H9 (cell line): Measurements from ENCODE around the gene RANBP9. TPM values are rescaled to one million over a fixed set of nuclear protein-coding genes. Genes with fewer than 3 reads are reported as not detected.

Source experiments
- DNase-seq: peaks from one replicate; pipeline ENCODE4 v3.0.0-alpha.2; 2017
- H2AFZ ChIP-seq: one replicate; pipeline ENCODE4 v1.6.1; 2013; ENCODE audit warnings: mild to moderate bottlenecking, low read length, control low read depth, moderate library complexity
- H2AK5ac ChIP-seq: 2 replicates; pipeline ENCODE4 v1.6.1; 2013; ENCODE audit warnings: low read length, control low read depth, mixed read lengths; ENCODE audit not compliant: insufficient read length
- H2BK120ac ChIP-seq: one replicate; pipeline ENCODE4 v1.6.1; 2013; ENCODE audit warnings: low read depth, mild to moderate bottlenecking, low read length, control low read depth, inconsistent platforms; ENCODE audit not compliant: poor library complexity, severe bottlenecking
- H2BK12ac ChIP-seq: 2 replicates; pipeline ENCODE4 v1.6.1; 2013; ENCODE audit warnings: low read length, control low read depth, mixed read lengths, low read depth; ENCODE audit not compliant: insufficient read length
- H2BK15ac ChIP-seq: 2 replicates; pipeline ENCODE4 v1.6.1; 2013; ENCODE audit warnings: low read depth, low read length, control low read depth
- H2BK20ac ChIP-seq: one replicate; pipeline ENCODE4 v1.6.1; 2013; ENCODE audit warnings: low read depth, mild to moderate bottlenecking, low read length, control low read depth, inconsistent platforms; ENCODE audit not compliant: poor library complexity, severe bottlenecking
- H2BK5ac ChIP-seq: 2 replicates; pipeline ENCODE4 v1.6.1; 2013; ENCODE audit warnings: low read length, control low read depth, mixed read lengths; ENCODE audit not compliant: insufficient read length
- H3K14ac ChIP-seq: 2 replicates; pipeline ENCODE4 v1.6.1; 2013; ENCODE audit warnings: low read length, control low read depth; ENCODE audit not compliant: insufficient read depth
- H3K18ac ChIP-seq: 2 replicates; pipeline ENCODE4 v1.6.1; 2013; ENCODE audit warnings: low read depth, mild to moderate bottlenecking, mixed read lengths, low read length, control low read depth; ENCODE audit not compliant: insufficient read length
- H3K23ac ChIP-seq: 2 replicates; pipeline ENCODE4 v1.6.1; 2013; ENCODE audit warnings: low read length, control low read depth, mixed read lengths, low read depth; ENCODE audit not compliant: insufficient read length
- H3K23me2 ChIP-seq: 2 replicates; pipeline ENCODE4 v1.6.1; 2013; ENCODE audit warnings: low read depth, mild to moderate bottlenecking, mixed read lengths, low read length, control low read depth; ENCODE audit not compliant: insufficient read length, poor library complexity, severe bottlenecking
- H3K27ac ChIP-seq: 2 replicates; pipeline ENCODE4 v1.5.1; 2013; ENCODE audit warnings: low read length, control low read depth, mixed read lengths, low read depth; ENCODE audit not compliant: insufficient read length
- H3K27me3 ChIP-seq: 2 replicates; pipeline ENCODE4 v1.6.1; 2013; ENCODE audit warnings: low read length, control low read depth, inconsistent platforms; ENCODE audit not compliant: insufficient read depth
- H3K4ac ChIP-seq: 2 replicates; pipeline ENCODE4 v1.6.1; 2013; ENCODE audit warnings: low read depth, mild to moderate bottlenecking, control low read depth, inconsistent platforms, low read length, moderate library complexity
- H3K4me1 ChIP-seq: 2 replicates; pipeline ENCODE4 v1.6.1; 2013; ENCODE audit warnings: low read length, control low read depth, inconsistent platforms; ENCODE audit not compliant: insufficient read depth
- H3K4me2 ChIP-seq: 2 replicates; pipeline ENCODE4 v1.6.1; 2013; ENCODE audit warnings: low read length, control low read depth, mixed read lengths; ENCODE audit not compliant: insufficient read length, insufficient read depth
- H3K56ac ChIP-seq: 2 replicates; pipeline ENCODE4 v1.6.1; 2013; ENCODE audit warnings: low read depth, mild to moderate bottlenecking, mixed read lengths, low read length, control low read depth; ENCODE audit not compliant: insufficient read length
- H3K79me1 ChIP-seq: 2 replicates; pipeline ENCODE4 v1.6.1; 2013; ENCODE audit warnings: low read depth, mild to moderate bottlenecking, moderate library complexity, low read length, control low read depth, inconsistent platforms; ENCODE audit not compliant: insufficient read depth, poor library complexity, severe bottlenecking
- H3K79me2 ChIP-seq: 2 replicates; pipeline ENCODE4 v1.6.1; 2013; ENCODE audit warnings: low read length, control low read depth, inconsistent platforms; ENCODE audit not compliant: insufficient read depth
- H3K9ac ChIP-seq: 2 replicates; pipeline ENCODE4 v1.6.1; 2013; ENCODE audit warnings: low read length, control low read depth, mixed read lengths; ENCODE audit not compliant: insufficient read length; ENCODE audit errors: extremely low read depth
- H3K9me3 ChIP-seq: one replicate; pipeline ENCODE4 v1.6.1; 2013; ENCODE audit warnings: low read depth, low read length, inconsistent platforms; ENCODE audit not compliant: control insufficient read depth
- H3T11ph ChIP-seq: one replicate; pipeline ENCODE4 v1.6.1; 2013; ENCODE audit warnings: mild to moderate bottlenecking, low read length, control low read depth, inconsistent platforms
- H4K20me1 ChIP-seq: one replicate; pipeline ENCODE4 v1.6.1; 2013; ENCODE audit not compliant: control insufficient read depth, insufficient read length, insufficient read depth
- H4K5ac ChIP-seq: 2 replicates; pipeline ENCODE4 v1.6.1; 2013; ENCODE audit warnings: low read depth, mild to moderate bottlenecking, mixed read lengths, low read length, control low read depth; ENCODE audit not compliant: insufficient read length
- H4K8ac ChIP-seq: replicated peaks from 2 replicates; pipeline ENCODE4 v1.6.1; 2013; ENCODE audit warnings: low read length, control low read depth, mixed read lengths, low read depth; ENCODE audit not compliant: insufficient read length
- H4K91ac ChIP-seq: 2 replicates; pipeline ENCODE4 v1.6.1; 2013; ENCODE audit warnings: low read depth, mild to moderate bottlenecking, moderate library complexity, mixed read lengths, low read length, control low read depth; ENCODE audit not compliant: insufficient read length
- H3K27ac Mint-ChIP-seq, 3 experiments: 2 replicates in 2 of 3; 3 replicates in 1 of 3; pipeline ENCODE4 v1.8.0; 2020 to 2021; ENCODE audit warnings: mixed read lengths in 3 of 3, mild to moderate bottlenecking in 1 of 3, moderate library complexity in 1 of 3
- H3K27me3 Mint-ChIP-seq: 2 replicates; pipeline ENCODE4 v1.8.0; 2021; ENCODE audit warnings: low read depth, mild to moderate bottlenecking, moderate library complexity, mixed read lengths
- H3K36me3 Mint-ChIP-seq, 3 experiments: 2 replicates in 2 of 3; 3 replicates in 1 of 3; pipeline ENCODE4 v1.8.0; 2020 to 2021; ENCODE audit warnings: low read depth in 3 of 3, mixed read lengths in 3 of 3; ENCODE audit not compliant: insufficient read depth in 1 of 3
- H3K4me1 Mint-ChIP-seq, 2 experiments: 2 replicates each; pipeline ENCODE4 v1.8.0; 2020; ENCODE audit warnings: mixed read lengths in 2 of 2
- H3K4me3 Mint-ChIP-seq, 2 experiments: 2 replicates in 1 of 2; 3 replicates in 1 of 2; pipeline ENCODE4 v1.8.0; 2020 to 2021; ENCODE audit warnings: mild to moderate bottlenecking in 2 of 2, mixed read lengths in 2 of 2, moderate library complexity in 1 of 2
- H3K9me3 Mint-ChIP-seq, 2 experiments: 2 replicates in 1 of 2; 3 replicates in 1 of 2; pipeline ENCODE4 v1.8.0; 2020; ENCODE audit warnings: mild to moderate bottlenecking in 2 of 2, mixed read lengths in 2 of 2, moderate library complexity in 1 of 2
- CTCF ChIP-seq: fragments of 200-600 bp; sonication (generic); conservative IDR thresholded peaks from 3 replicates; pipeline ENCODE4 v1.8.0; 2021; ENCODE audit warnings: antibody characterized with exemption, mild to moderate bottlenecking
- WGBS: extraction: QIAGEN DNeasy Blood & Tissue Kit; methylation state at CpG from one replicate; pipeline ENCODE4 v1.1.7; 2013; ENCODE audit warnings: missing lambda C conversion rate, low lambda C conversion rate, mixed read lengths; ENCODE audit not compliant: insufficient read length; ENCODE audit errors: extremely low coverage; 5-methylcytosine and 5-hydroxymethylcytosine counted together
- total RNA-seq: library from RNA; stranded (reverse); gene quantifications from 2 replicates; pipeline ENCODE4 v1.2.1, GENCODE V29; 2021

Gene RANBP9
- total RNA-seq, 1 experiment from 2014 or later = 37.2 TPM

GRCh38 chr6:13629459-13630116 is 82.0 kb downstream of the RANBP9 start:
- Histone ChIP-seq H2AFZ (no peak overlapping the region), H2AK5ac (no peak overlapping the region), H2BK120ac (no peak overlapping the region), H3K4ac (no peak overlapping the region), H3K4me2 (no peak overlapping the region), H3K27me3 (no peaks in the 10 kb centered on the region), H3K4me1 (no peaks in the 10 kb centered on the region), H3K23ac (no peak overlapping the region), H3T11ph (no peak overlapping the region), H3K79me1 (no peaks in the 10 kb centered on the region), H4K5ac (no peak overlapping the region), H4K20me1 (no peaks in the 10 kb centered on the region), H4K91ac (no peak overlapping the region), H3K27ac (no peak overlapping the region), H2BK20ac (no peak overlapping the region), H3K56ac (no peak overlapping the region), H3K18ac (no peak overlapping the region), H3K23me2 (no peaks in the 10 kb centered on the region), H2BK15ac (no peak overlapping the region), H3K9ac (no peak overlapping the region), H2BK5ac (no peak overlapping the region), H4K8ac (no peak overlapping the region), H3K9me3 (no peaks in the 10 kb centered on the region), H2BK12ac (no peak overlapping the region), H3K79me2 (no peaks in the 10 kb centered on the region), H3K14ac (no peak overlapping the region)
- no peaks in the 10 kb centered on the region for H3K27me3 Mint-ChIP-seq
- no peak overlapping the region; a peak in 1 of 7 replicates for H3K27ac Mint-ChIP-seq
- no CpG with 5 or more reads among the region's 4 CpGs for WGBS
- no peak for DNase-seq
- H3K9me3 Mint-ChIP-seq = no peaks in the 10 kb centered on the region
- peaks cover 9 to 42% (median 32%) of the 10 kb centered on the region in 3 experiments; a peak in 6 of 7 replicates for H3K36me3 Mint-ChIP-seq
- H3K4me1 Mint-ChIP-seq = peaks cover 4% of the 10 kb centered on the region in 2 experiments
- TF ChIP-seq CTCF = no peak
- no peak overlapping the region for H3K4me3 Mint-ChIP-seq
